Measurements from ENCODE around the gene GALT.

GALT gene

DNA sequence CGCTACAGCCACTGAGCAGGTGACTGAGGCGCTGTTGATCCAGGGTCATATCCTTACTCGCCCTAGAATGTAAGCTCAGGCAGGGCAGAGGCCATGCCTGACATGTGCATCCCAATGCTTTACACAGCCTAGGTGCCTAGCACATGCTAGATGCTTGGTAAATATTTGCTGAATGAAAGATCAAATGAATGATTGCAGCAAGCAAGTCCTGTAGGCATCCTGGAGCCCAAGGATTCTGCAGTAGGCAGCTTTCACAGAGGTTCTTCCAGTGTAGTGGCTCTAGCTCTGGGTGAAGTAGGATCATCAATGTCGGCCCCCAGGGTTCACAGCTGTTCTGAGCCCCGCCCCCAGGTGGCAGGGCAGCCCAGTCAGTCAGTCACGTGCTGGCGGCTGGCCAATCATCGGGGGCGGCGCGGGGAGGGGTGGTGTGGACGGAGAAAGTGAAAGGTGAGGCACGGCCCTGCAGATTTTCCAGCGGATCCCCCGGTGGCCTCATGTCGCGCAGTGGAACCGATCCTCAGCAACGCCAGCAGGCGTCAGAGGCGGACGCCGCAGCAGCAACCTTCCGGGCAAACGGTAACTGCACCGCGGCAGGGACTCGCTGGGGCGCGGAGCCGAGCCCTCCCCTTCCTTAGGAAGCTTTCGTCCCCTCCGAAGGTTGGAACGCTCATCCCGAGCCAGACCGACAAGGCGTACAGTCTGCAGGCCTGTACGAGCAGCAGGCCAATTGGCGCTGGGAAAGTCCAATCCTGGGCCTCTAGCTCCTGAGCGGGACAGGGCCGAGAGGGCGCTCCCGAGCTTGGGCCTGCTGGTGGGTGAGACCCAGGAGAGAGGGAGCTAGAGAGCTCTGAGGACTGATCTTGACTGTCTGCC is at the start of gene GALT:
Gene GALT (plus strand): TSS at position 465 of the 873 bp plus-strand sequence. CDS start 30 bp downstream, at position 495.
- H3K27me3 Mint-ChIP-seq: no peaks in the 10 kb centered on the region
- peaks cover 20% of the 10 kb centered on the region for H3K4me1 Mint-ChIP-seq
- ATAC-seq (replicated peaks; ENCODE audit: extremely low read depth, poor library complexity, severe bottlenecking): peak; percentile 85

DNA sequence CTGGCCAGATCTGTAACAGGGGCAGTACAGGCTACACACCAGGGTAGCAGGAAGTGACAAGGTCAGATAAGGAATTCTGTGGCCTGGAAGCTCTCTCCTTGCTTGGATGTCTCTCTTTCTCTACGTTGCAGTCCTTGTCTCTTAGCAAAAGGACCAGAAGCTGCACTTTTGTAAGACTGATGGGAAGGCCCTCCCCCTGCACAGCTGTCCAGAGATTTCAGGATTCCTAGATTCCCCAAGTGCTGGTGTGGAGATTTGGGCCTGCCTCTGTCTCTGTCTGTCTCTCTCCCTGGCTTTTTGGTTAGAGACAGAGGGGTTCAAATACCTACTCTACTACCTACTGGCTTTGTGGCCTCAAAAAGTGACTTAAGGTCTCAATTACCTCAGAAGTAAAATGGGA is 46.9 kb upstream of the GALT start:
- Mint-ChIP-seq H3K4me3 (no peak overlapping the region), H3K27me3 (peaks cover 21% of the 10 kb centered on the region), H3K27ac (ENCODE audit: low read depth) (peak overlapping the region; percentile 7), H3K36me3 (ENCODE audit: insufficient read depth) (peaks cover 2% of the 10 kb centered on the region), H3K9me3 (no peaks in the 10 kb centered on the region), H3K4me1 (no peaks in the 10 kb centered on the region)
- DNase-seq (ENCODE audit: low spot score in 2 of 2) (no peak), ATAC-seq (replicated peaks; ENCODE audit: extremely low read depth, poor library complexity, severe bottlenecking) (no peak)

More for the DNA sequence above, at the start of gene GALT:
- peak within 1 kb of the TSS; percentile 86 for H3K27ac Mint-ChIP-seq (ENCODE audit: low read depth)
- H3K36me3 Mint-ChIP-seq (ENCODE audit: insufficient read depth): peaks cover 18% of the 10 kb centered on the region
- no peaks in the 10 kb centered on the region for H3K9me3 Mint-ChIP-seq
- peak within 1 kb of the TSS; percentile 89 for H3K4me3 Mint-ChIP-seq
- peak; percentile 90 to 96 for DNase-seq (ENCODE audit: low spot score in 2 of 2)

DNA sequence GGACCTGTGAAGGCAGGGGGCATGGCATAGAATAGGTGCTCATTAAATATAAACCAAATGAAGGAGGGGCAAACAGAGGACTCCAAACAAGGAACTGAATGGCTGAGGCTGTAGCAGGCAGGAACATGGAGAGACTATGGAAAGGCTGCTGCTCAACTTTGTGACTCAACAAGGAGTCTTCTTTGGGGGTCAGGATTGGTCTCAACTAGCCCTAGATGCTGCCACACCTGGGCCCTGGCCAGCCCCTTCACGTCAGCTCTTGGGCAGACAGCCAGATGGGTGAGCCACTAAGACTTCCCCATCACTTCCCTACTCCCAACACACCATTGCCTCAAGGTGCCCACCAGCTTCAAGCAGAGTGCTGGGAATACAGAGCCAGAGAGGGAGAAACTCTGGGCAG is 45.6 kb upstream of the GALT start:
- peaks cover 4% of the 10 kb centered on the region for H3K36me3 Mint-ChIP-seq (ENCODE audit: insufficient read depth)
- H3K27ac Mint-ChIP-seq (ENCODE audit: low read depth): no peak overlapping the region
- no peak overlapping the region for H3K4me3 Mint-ChIP-seq
- no peak for DNase-seq (ENCODE audit: low spot score in 2 of 2)
- ATAC-seq (replicated peaks; ENCODE audit: extremely low read depth, poor library complexity, severe bottlenecking): no peak
- peaks cover 18% of the 10 kb centered on the region for H3K27me3 Mint-ChIP-seq
- no peaks in the 10 kb centered on the region for H3K9me3 Mint-ChIP-seq
- H3K4me1 Mint-ChIP-seq: no peaks in the 10 kb centered on the region

DNA sequence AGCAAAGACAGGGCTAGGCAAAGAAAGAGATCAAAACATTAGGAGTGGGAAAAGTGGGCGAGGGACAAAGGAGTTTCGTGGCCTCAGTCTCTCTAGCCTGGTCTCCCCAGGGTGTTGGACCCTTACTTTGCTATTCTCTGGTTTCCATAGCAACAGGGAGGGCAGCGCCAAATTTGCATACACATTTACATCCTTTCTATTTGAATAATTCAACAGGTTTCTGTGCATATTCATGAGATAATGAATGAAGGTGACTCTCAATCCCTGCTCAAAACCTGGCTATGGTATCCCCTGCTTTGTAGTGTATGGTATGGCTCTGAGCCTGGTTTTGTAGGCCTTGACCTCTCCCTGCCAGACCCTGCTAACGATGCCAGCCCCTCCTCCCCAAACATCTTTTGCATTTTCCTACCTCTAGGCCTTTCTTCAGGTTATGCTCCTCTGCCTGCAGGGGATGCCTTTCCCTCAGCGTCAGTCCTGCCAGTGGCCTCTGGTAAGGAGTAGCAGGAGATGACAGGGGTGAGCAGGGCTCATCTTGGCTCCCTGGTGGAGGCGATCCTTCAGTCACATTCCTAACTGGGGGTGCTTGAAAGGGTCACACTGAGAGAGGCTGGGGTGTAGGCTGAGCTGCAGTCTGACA is 44.4 kb upstream of the GALT start:
- H3K36me3 Mint-ChIP-seq (ENCODE audit: insufficient read depth): peaks cover 4% of the 10 kb centered on the region
- H3K4me3 Mint-ChIP-seq: no peak overlapping the region
- no peaks in the 10 kb centered on the region for H3K9me3 Mint-ChIP-seq
- H3K4me1 Mint-ChIP-seq: no peaks in the 10 kb centered on the region
- no peak for DNase-seq (ENCODE audit: low spot score in 2 of 2)
- peaks cover 9% of the 10 kb centered on the region for H3K27me3 Mint-ChIP-seq
- ATAC-seq (replicated peaks; ENCODE audit: extremely low read depth, poor library complexity, severe bottlenecking): no peak
- H3K27ac Mint-ChIP-seq (ENCODE audit: low read depth): no peak overlapping the region

DNA sequence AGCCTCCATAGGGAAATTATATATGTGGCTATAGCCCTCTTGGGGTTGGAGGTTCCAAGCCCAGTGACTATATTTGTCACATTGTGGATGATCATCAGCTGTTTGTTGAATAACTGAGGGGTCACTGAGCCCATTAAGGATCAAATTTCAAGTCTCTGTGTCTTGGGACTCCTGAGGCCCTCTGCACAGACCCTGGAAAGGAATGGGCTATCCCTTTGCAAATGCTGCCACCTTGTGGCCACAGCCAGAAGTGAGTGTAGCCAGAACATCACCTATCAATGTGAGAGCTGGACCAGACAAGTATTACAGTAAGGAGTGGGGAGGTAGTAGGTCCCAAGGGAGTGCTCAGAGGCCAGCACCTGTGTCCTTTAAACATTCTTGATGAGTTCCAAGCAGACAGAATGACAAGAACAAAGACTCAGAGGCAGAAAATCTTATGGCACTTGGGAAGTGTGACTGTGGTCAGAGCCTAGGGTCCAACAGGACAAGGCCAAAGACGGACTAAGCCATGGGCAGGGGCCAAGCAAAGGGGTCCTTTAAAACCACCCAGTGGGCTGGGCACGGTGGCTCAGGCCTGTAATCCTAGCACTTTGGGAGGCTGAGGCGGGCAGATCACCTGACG is 42.8 kb upstream of the GALT start:
- Mint-ChIP-seq H3K4me1 (no peaks in the 10 kb centered on the region), H3K9me3 (no peaks in the 10 kb centered on the region), H3K27ac (ENCODE audit: low read depth) (no peak overlapping the region), H3K27me3 (no peaks in the 10 kb centered on the region), H3K4me3 (no peak overlapping the region), H3K36me3 (ENCODE audit: insufficient read depth) (peaks cover 4% of the 10 kb centered on the region)
- ATAC-seq (replicated peaks; ENCODE audit: extremely low read depth, poor library complexity, severe bottlenecking) (peak; percentile 77), DNase-seq (ENCODE audit: low spot score in 2 of 2) (peak; percentile 62 to 77)

DNA sequence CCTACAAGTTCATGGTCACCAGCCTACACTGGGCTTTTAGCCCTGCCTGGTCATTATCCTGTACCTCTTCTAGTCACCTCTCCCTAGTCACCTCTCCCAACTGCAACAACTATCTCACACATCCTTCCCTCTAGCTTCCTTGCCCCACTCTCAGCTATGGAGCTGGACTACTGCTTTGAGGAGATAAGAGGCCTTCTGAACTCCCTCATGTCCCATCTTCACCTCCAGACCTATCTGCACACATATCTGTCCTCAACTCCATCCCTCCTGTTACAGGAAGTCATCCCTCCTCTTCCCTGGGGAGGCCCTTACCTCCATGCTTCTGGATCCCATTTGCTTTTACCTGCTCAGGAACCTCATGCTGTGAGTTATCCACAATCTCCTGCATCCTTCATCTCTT is 40.3 kb upstream of the GALT start:
- Mint-ChIP-seq H3K9me3 (no peaks in the 10 kb centered on the region), H3K4me3 (no peak overlapping the region), H3K27me3 (no peaks in the 10 kb centered on the region), H3K4me1 (peaks cover 10% of the 10 kb centered on the region), H3K36me3 (ENCODE audit: insufficient read depth) (peaks cover 4% of the 10 kb centered on the region), H3K27ac (ENCODE audit: low read depth) (no peak overlapping the region)
- ATAC-seq (replicated peaks; ENCODE audit: extremely low read depth, poor library complexity, severe bottlenecking) (no peak), DNase-seq (ENCODE audit: low spot score in 2 of 2) (no peak)

DNA sequence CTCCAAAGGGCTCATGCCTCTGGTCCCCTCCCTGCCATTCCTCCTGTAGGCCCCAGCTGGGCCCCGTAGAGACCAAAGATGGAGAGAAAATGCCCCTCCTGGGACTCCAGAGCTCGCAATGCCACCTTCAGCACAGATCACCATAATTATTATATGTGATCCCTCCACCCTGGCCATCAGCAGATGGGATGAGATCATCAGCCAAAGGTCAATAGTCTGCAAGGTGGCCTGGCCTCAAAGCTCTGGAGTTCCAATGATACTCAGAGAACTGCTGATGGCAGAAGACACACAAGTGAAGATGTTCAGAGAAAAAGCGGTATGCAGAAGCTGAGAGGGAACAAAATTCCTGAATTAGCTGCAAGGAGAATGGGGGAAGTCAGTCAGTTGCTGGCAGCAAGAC is 39.6 kb upstream of the GALT start:
- ATAC-seq (replicated peaks; ENCODE audit: extremely low read depth, poor library complexity, severe bottlenecking) (no peak), DNase-seq (ENCODE audit: low spot score in 2 of 2) (no peak)
- H3K27ac Mint-ChIP-seq (ENCODE audit: low read depth): no peak overlapping the region
- no peak overlapping the region for H3K4me3 Mint-ChIP-seq
- no peaks in the 10 kb centered on the region for H3K9me3 Mint-ChIP-seq
- peaks cover 17% of the 10 kb centered on the region for H3K4me1 Mint-ChIP-seq
- H3K27me3 Mint-ChIP-seq: no peaks in the 10 kb centered on the region
- H3K36me3 Mint-ChIP-seq (ENCODE audit: insufficient read depth): peaks cover 6% of the 10 kb centered on the region

DNA sequence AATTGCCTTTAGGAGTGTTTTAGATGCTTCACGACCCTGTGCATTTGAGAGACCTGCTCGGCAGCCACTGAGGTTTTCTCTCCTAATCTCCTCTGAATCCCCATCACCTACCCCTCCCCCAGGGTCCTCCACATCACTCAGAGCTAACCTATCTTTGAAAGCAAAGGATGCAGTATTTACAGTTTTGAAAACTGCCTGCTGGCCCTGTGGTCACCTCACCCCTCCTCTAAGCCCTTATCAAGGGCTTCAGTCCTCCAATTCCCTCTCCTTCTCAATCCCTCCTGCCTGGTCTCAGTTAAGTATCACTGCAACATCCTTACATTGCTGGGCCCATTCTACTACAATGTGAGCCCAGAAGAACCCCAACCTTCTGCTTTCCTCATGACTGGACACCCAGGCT is 39.1 kb upstream of the GALT start:
- ATAC-seq (replicated peaks; ENCODE audit: extremely low read depth, poor library complexity, severe bottlenecking) (no peak), DNase-seq (ENCODE audit: low spot score in 2 of 2) (no peak)
- no peaks in the 10 kb centered on the region for H3K9me3 Mint-ChIP-seq

DNA sequence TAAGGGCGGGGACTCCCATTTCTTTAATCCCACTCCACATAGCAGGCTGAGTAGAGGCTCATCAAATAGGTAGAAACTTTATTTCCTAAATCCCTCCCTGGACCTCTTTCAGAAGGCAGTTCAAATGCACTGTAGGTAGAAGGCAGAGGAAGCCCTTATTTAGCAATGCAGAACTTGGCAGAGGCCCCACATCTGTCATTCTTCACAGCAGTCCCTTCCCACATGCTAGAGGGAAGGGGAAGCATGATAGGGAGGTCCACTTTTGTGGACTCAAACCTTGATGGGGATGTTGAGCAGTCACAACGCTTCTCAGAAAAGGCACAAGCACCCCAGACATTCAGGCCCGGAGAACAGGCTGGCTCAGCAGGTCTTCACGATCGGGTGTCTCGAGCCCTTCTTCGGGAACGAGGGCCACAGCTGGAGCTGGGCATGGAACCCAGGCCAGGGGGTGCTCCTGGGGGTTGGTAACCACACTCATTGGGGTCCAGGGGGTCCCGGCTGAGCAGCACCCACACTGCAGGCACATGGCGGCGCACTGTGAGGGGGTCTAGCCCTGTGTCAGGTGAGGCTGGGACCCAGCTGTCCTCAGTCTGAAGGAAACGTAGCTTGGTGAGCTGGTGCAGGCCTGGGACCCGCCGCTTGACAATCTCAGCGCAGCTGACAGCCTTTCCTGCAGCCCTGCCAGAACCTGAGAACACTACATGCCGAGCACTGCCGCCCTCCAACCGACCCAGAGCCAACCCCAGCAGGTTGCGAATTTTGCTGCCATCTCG is 35.9 kb upstream of the GALT start:
- Mint-ChIP-seq H3K27ac (ENCODE audit: low read depth) (no peak overlapping the region), H3K27me3 (no peaks in the 10 kb centered on the region), H3K9me3 (no peaks in the 10 kb centered on the region), H3K36me3 (ENCODE audit: insufficient read depth) (peaks cover 8% of the 10 kb centered on the region), H3K4me1 (peaks cover 31% of the 10 kb centered on the region), H3K4me3 (peak overlapping the region; percentile 88)
- ATAC-seq (replicated peaks; ENCODE audit: extremely low read depth, poor library complexity, severe bottlenecking) (no peak), DNase-seq (ENCODE audit: low spot score in 2 of 2) (no peak)

More for the DNA sequence above, 39.1 kb upstream of the GALT start:
- H3K4me1 Mint-ChIP-seq: peaks cover 21% of the 10 kb centered on the region
- H3K36me3 Mint-ChIP-seq (ENCODE audit: insufficient read depth): peaks cover 7% of the 10 kb centered on the region
- H3K4me3 Mint-ChIP-seq: no peak overlapping the region
- H3K27me3 Mint-ChIP-seq: no peaks in the 10 kb centered on the region
- no peak overlapping the region for H3K27ac Mint-ChIP-seq (ENCODE audit: low read depth)

DNA sequence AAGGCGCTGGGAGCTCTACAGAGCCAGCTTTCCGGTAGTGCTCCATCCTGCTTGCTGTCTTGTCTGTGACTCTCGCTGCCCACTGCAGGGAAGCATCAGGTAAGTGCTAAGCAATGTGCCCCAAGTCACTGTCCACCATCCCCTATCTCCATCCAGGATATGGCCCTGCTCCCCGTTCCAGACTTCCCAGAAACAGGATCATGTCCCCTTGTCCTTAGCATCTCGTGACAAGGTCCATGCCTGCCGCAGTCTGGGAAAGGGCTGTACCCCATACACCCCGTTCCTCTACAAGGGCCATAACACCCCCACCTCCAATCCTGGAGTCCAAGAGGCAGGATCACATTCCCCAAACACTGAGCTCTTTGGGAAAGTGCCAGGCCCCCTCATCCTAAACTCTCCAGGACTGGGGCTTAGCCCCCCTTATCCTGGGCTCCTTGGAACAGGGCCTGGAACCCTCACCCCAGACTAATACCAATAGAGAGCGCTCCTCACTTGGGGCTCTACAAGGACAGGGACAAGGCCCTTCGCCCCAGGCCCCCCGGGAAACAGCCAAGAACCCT is 35.1 kb upstream of the GALT start:
- Mint-ChIP-seq H3K36me3 (ENCODE audit: insufficient read depth) (peaks cover 15% of the 10 kb centered on the region), H3K27me3 (no peaks in the 10 kb centered on the region), H3K4me1 (peaks cover 31% of the 10 kb centered on the region), H3K27ac (ENCODE audit: low read depth) (peak overlapping the region; percentile 91), H3K9me3 (no peaks in the 10 kb centered on the region), H3K4me3 (peak overlapping the region; percentile 88)
- ATAC-seq (replicated peaks; ENCODE audit: extremely low read depth, poor library complexity, severe bottlenecking) (no peak), DNase-seq (ENCODE audit: low spot score in 2 of 2) (no peak)

DNA sequence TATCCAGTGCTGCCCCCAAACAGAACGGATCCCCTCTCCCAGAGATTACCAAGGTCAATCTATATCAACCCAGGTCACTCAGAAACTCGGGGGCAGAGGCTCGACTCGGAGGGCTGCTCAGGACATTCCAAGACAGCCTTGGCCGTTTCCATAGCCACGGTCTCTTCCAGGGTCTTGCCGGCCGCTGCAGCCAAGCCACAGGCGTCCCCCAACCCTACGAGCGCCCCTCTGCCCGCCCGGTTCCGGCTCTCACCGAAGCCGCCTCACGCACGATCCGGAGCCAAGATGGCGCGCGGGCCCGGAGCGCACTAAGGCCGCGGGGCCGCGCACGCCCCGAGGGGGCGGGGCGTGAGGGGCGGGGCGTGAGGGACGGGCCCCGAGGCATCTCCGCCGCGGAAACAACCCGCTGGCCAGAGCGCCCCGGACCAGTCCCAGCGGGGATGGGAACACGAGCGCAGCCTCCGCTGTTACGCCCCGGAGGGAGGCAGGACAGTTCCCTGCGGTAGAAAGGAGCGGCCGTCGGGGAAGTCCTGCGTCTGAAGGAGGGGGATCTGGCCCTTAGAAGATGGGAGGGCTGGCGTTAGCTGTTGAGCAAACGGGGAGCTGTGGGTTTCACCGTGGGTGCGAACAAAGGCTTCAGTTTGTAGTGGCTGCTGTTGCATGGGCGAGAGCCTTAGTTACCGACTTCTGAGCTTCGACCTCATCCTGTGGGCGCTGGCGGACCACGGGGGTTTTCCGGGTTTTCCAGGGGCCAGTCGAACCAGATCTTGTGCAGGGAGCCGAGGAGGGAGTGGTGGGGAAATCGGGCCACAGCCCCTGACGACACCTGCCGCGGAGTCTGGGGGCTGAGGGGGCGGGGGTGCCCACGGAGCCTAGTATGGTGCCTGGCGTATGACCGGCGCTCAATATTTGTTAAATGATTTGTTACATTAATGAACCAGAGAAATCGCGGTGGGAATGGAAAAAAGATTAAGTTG is 34.4 kb upstream of the GALT start, which contains the start of gene RPP25L:
Gene RPP25L (minus strand): TSS at position 287 of the 977 bp plus-strand sequence. CDS start 801 bp downstream, outside the sequence.
- ATAC-seq (replicated peaks; ENCODE audit: extremely low read depth, poor library complexity, severe bottlenecking): peak; percentile 85
- peak within 1 kb of the TSS; percentile 88 for H3K4me3 Mint-ChIP-seq
- H3K36me3 Mint-ChIP-seq (ENCODE audit: insufficient read depth): peaks cover 17% of the 10 kb centered on the region
- DNase-seq (ENCODE audit: low spot score in 2 of 2): peak; percentile 73 to 79
- H3K9me3 Mint-ChIP-seq: no peaks in the 10 kb centered on the region
- peaks cover 31% of the 10 kb centered on the region for H3K4me1 Mint-ChIP-seq
- H3K27ac Mint-ChIP-seq (ENCODE audit: low read depth): peak within 1 kb of the TSS; percentile 91
- no peaks in the 10 kb centered on the region for H3K27me3 Mint-ChIP-seq

Measured in central memory CD8-positive, alpha-beta T cell (primary cell).